Endothelial cell of hepatic sinusoid (primary cell): ENCODE measurements around the gene CNOT8.
"Not testable (repeated sequence)": the region's sequence is repeated elsewhere in the genome, so short reads cannot be mapped to it uniquely, and the experiment has no call there.

Experiments
- in situ Hi-C: cut with HindIII; loops from 2 replicates; pipeline ENCODE4 v1.10.0; 2017; ENCODE audit warnings: low sequenced_read_pairs

Gene CNOT8

DNA sequence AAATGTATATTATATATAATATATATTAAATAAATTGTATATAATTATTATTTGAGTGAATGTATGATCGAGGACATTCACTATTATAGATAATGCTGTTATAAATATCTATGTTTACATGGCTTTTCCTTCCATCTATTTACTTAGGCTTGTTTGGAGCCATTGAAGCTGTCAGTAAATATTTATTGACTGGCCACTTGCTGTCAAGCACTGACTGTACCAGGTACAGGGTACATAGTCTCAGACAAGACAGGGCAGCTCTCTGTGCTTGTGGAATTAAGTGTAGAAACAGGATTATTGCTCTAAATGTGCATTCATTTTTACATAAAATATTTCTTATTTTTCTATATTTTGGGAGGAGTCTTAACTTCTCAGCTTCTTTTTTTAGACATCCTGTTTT is 24.4 kb upstream of the CNOT8 start:
- in situ Hi-C loops = no loop called here

DNA sequence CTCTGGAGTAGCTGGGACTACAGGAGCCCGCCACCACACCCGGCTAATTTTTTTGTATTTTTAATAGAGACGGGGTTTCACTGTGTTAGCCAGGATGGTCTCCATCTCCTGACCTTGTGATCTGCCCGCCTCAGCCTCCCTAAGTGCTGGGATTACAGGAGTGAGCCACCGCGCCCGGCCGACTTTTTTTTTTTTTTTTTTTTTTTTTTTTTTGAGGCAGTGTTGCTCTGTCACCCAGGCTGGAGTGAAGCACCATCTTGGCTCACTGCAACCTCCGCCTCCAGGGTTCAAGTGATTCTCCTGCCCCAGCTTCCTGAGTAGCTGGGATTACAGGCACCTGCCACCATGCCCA is 22.8 kb upstream of the CNOT8 start:
- in situ Hi-C loops = not testable (repeated sequence)

GRCh38 chr5:154836225-154836624 is 22.2 kb upstream of the CNOT8 start:
- in situ Hi-C loops = no loop called here

DNA sequence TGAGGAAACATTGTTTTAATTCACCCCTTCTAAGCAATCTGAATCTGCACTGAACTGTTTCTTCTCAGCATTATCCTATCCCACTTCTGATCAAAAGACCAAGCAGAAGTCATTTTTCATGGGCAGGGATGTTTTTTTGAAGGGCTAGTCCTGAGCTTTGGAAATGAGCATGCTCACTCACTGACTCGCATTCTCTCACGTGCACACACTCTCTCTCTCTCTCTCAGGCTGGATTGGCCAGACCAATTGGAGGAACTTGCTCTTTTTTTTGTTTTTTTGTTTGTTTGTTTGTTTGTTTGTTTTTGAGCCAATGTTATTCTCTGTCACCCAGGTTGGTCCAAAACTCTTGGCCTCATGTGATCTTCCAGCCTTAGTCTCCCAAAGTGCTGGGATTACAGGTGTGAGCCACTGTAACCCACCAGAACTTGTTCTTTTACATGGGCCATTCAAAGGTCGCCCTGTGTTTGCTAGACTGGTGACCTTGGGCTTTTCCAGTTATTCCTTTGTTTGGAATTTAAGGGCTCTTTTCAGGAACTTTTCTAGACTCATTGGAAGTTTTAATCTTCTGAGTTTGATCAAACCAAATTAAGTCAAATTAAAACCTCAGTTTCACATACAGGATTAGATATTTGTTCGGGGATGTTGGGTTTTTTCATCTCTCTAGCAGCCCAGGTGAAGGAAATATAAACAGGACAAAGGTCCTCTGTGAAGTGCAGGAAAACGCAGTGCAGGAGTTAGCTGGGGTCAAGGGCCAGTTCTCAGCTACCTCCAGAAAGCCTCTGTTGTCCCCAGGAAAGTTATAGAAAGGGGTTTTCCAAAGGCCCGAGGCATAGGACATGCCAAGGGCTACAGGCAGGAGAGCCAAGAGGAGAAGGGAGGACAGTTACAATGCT is 21.2 kb upstream of the CNOT8 start:
- in situ Hi-C loops = no loop called here

GRCh38 chr5:154840435-154841272 is 17.8 kb upstream of the CNOT8 start:
- in situ Hi-C loops = no loop called here

- in situ Hi-C loops = no loop called here
Observed at GRCh38 chr5:154841273-154841661, 17.2 kb upstream of the CNOT8 start.

DNA sequence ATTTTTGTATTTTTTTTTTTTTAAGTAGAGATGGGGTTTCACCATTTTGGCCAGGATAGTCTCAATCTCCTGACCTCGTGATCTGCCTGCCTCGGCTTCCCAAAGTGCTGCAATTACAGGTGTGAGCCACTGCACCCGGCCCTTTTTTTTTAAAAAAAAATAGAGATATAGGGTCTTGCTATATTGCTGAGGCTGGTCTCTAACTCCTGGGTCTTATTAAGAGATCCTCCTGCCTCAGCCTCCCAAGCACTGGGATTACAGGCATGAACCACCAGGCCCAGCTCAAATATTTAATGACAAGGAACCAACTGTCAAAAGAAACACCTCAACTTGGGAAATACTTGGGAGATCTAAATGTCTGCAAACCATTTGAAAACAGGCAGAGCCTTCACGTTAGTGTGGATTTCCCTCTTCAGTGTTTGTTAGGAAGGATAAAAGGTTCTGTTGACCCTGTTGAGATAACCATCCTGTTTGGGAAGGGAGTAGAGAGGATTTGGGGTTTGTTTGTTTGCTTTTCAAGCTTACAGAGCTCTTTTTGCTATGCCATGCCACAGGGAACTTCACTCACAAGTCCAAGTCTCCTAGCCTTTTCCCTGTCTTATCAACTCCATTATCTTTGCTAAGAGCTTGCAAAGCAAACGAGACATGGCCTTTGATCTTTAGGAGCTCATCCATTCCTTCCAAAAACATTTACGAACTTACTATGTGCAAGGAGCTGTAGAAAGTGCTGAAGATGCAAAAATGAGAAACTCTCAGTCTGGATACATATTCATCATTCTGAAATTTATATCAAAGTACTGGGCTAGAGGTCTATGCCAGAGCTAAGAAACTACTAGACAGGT is 15.5 kb upstream of the CNOT8 start:
- in situ Hi-C loops = no loop called here

DNA sequence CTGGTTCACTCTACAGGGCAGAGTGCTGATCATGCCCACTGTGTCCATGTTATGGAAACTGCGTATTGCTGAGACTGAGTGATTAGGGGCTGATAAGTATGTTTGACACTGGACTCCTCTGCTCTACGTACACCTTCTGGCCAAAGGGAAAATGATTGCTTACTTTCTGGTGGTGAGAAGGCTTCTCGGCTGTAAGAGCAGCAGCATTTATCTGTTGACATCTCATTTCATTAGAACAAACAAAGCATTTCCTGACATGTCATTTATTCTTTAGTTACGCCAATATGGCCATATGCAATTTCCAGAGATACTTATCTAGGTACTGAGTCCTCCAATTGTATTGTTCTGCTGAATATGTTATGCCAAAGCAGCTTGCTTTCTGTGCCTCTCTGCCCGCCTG is 13.6 kb upstream of the CNOT8 start:
- in situ Hi-C loops = no loop called here

DNA sequence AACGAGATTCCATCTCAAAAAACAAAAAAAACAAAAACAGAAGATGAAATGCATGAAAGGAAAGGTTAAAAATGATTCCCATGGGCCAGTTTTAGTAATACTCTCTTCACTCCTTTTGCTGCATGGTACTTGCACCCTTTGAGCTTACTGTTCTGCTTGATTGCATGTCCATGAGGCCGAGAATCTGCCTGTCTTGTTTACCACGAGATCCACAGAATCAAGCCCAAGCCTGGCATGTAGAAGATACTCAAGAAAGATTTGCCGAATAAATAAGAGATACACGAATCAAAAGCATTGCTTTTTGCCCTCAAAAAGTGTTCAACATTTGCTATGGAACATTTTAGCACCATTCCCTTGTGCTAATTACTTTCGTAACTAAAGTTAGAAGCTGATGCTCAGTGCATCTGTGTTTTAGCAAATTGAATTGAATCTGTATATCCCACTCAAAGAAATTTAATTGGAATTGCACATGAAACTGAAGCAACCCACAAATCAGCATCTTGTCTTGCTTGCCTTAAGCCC is 9.1 kb upstream of the CNOT8 start:
- in situ Hi-C loops = no loop called here

DNA sequence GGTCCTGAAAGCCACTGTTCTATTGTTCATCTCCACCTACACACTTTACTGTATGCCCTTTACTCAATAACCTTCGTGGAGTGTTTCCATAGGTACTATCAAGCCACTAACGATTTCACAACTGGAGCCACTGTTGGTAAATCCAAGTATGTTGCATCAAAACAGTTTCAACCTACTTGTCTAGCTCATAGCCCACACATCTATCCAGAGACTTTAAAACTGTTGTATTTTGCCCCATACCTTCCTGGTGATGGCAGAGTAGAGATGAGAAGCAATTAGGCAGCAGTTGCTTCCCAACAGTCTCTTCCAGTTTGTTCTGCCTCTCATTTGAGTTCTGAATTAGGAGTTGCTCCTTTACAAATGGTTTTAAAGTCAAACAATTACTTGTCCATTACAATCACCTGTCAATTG is 8.6 kb upstream of the CNOT8 start:
- in situ Hi-C loops = no loop called here

DNA sequence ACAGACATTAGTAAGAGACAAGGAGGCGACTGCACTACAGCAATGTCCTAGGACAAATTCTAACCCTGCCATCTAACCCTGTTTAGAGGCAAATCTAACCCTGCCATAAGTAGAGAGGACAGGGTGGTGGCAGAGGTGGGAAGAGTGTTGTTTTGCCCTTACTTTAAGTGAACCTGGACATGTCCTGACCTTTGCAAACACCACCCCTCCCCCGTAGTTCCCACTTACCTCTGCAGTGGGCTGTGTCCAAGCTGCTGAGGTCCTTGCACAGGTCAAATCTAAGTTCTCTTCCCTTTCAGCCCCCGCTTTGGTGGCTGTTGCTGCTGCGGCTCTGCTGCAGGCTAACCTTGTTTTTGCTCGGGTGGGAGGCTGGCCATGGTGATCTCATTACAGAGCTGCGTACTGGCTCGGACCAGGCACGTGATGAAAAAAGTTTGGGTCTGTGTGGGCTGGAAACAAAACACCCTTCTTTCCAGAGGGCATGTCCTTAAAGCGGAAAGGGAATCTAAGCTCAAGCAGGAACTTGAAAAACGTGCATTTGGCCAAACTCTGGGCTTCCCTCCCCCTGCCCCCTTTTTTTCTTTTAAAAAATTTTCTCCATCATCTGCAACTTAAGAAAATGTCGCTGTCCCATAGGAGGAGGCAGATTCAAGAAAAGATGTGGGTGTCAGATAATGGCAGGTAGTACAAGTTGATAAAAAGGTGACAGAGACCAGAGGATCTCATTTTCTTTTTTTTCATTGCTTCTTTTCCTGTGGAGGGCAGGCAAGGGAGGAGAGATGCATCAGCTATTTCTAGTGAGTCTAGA is 8.0 kb upstream of the CNOT8 start, which contains the start of gene FAXDC2:
Gene FAXDC2, minus strand, starts transcription at position 349 of the 808 bp plus-strand sequence. CDS start 12,425 bp downstream, outside the sequence.
- in situ Hi-C loops = no loop called here

DNA sequence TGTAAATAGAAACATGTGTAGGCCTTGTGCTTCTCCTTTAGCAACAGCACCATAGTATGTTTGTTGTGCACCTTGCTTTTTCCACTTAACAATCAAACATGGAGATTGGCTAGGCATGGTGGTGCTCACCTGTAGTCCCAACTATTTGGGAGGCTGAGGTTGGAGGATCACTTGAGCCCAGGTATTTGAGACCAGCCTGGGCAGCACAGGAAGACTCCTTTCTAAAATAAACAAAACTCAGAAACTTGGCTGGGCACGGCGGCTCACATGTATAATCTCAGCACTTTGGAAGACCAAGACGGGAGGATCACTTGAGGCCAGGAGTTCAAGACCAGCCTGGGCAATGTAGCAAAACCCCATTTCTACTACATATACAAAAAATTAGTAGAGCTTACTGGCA is 7.1 kb upstream of the CNOT8 start:
- in situ Hi-C loops = no loop called here

DNA sequence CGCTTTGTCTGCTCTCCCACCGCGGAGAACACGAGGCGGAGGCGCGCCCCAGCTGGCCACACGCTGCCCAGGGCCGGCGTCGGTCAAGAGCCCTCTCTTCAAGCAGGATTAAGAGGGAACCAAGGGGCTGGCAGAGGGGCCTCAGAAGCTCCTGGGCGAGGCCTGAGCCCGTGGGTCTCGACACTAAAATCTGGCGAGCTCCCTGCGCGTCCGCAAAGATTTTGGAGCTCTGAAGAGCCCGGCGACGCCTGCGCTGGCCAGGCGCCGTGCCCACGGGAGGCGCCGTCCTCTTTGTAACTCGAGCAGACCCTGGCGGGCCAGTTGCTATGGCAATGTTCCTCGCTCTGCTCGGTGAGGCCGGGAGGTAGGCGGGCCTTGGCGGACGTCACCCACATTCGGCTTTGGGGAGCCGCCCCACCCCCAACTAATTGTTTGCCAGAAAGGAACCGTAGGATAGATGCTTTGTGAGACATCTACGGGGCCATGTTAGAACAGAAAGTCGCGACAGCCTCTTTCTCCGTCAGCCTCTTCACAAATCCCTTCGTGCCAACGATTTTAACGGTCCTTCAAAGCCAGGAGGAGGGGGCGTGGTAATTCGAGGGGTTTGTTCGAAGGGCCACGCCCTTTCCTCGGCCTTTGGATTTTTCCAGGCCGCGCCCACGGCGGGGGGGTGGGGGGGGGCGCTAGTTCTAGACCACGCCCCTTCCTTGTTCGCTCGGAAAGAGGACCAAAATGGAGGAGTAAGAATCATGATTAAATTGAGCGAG is 714 bp upstream of the CNOT8 start:
- in situ Hi-C loops = no loop called here

DNA sequence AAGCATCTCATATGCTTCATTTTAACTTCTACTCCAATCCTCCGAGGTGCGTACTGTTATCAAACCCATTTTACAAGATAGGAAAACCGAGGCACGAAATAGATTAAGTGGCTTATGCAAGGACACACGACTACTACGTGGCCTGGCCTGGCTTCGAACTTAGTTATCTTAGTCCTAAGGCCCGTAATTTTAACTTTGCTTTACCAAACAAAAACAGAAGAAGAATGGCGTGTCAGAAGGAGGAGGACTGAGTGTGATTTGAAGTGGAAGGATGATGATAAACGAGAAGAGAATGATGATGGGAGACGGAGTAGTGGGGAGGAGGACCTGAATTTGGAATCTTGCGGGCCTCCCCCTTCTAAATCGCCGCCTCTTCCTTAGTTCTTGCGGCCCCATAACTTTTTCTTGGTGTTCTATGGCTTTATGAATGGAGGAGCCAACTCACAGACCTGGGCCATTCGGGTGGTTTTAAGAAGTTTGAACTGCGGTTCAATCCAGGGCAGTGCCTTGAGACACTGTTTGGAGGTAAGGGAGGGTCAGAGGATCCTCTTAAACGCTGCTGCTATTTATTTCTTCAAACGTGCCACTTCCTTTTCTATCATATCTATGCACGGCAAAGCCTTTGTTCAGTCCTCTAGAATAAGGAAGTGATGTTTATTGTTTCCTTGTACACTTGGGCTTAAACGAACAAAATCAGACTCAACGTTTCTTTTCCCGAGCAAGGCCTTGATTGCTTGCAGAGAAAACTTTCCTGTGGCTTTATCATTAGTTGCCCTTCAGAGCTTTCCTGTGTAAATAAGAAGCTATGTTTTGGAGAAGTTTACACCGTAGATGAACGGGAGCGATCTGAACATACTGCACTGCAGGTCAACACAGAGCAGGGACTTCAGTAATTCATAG is 795 bp downstream of the CNOT8 start:
- in situ Hi-C loops = no loop called here

GRCh38 chr5:154860123-154860522 is 1.7 kb downstream of the CNOT8 start:
- in situ Hi-C loops = no loop called here

DNA sequence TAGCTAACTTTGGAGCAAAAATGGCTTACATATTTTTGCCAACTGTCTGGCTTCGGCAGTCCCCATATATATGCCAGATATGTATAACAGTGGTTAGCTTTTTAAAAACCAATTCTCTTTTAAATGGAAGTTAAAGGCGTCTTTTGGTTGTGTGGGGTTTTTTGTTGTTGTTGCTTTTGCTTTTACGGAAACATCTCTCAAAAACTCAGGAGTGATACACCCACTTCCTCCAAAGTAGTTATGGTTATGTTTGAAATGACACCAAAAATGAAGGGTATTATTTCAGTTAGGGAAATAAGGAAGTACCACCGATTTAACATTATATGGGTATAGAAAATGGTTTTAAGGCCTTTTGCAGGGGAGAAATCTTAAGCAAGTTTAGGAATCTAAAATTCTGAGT is 2.3 kb downstream of the CNOT8 start:
- in situ Hi-C loops = no loop called here

GRCh38 chr5:154861946-154862345 is 3.5 kb downstream of the CNOT8 start:
- in situ Hi-C loops = no loop called here

- in situ Hi-C loops = no loop called here
Observed at GRCh38 chr5:154862766-154863165, 4.3 kb downstream of the CNOT8 start.
